Right lung (tissue), 5 donors: Measurements from ENCODE around the gene BRD8. TPM values are rescaled to one million over a fixed set of nuclear protein-coding genes. Genes with fewer than 3 reads are reported as not detected.
"Not testable (repeated sequence)": the region's sequence is repeated elsewhere in the genome, so short reads cannot be mapped to it uniquely, and the experiment has no call there.

Experiments used
- DNase-seq, 2 donors: peaks; one replicate each; pipeline ENCODE4 v3.0.0-alpha.2; 2013
- polyA plus RNA-seq, 5 donors: library from polyadenylated mRNA; unstranded; fragments of 120-200 nt; gene quantifications; one replicate each; pipeline versions ENCODE4 v1.2.1 to v1.2.3, GENCODE V29; 2013; ENCODE audit warnings: inconsistent platforms in 1 of 5, low replicate concordance in 1 of 5; ENCODE audit not compliant: insufficient read length in 5 of 5, insufficient read depth in 1 of 5

Gene BRD8
- polyA plus RNA-seq, 5 donors = 107 to 197 (median 186) TPM

DNA sequence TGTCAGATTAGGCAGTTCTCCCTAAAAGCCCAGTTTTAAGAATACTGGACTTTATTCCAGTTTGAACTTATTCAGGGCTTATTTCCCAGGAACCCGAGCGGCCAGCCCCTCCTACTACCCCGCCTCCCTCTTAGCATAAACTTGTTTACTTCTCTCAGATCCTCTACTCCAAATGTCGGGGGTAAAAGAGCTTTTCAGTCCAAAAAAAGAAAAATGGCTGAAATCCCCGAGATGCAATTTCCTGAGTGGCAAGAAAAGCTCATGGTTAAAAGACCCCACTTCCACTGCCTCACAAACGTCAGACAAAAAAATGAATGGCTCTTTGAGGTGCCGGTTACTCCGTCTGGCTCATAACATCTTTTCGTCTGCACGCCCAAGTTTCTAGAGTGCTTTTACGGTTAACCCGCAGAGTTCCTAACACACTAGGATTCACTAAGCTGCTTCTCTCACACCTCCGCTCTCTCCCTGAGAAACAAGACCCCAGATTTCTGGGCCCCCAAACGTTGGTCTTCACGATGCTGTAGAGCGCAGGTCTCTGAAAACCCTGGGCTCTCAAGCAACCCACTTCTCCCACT, 402 bp downstream of the BRD8 start:
- DNase-seq = peak; percentile 8 to 20

GRCh38 chr5:138170299-138170698, 8.1 kb downstream of the BRD8 start:
- DNase-seq = no peak

GRCh38 chr5:138169124-138169523, 9.3 kb downstream of the BRD8 start:
- no peak for DNase-seq

- DNase-seq = no peak
These were observed 14.7 kb downstream of the BRD8 start for GRCh38 chr5:138163721-138164120.

GRCh38 chr5:138160706-138161105, 17.7 kb downstream of the BRD8 start:
- DNase-seq = no peak

- DNase-seq = no peak
These were observed 18.8 kb downstream of the BRD8 start for GRCh38 chr5:138159666-138160065.

- DNase-seq = no peak
These were observed 20.8 kb downstream of the BRD8 start for GRCh38 chr5:138157626-138158025.

DNA sequence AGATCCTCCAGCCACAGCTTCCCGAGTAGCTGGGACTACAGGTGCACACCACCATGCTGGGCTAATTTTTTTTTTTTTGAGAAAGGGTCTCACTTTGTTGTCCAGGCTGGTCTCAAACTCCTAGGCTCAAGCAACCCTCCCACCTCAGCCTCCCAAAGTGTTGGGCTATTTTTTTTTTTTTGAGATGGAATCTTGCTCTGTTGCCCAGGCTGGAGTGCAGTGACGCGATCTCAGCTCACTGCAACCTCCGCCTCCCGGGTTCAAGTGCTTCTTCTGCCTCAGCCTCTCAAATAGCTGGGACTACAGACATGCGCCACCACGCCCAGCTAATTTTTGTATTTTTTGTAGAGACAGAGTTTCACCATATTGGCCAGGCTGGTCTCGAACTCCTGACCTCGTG, 22.5 kb downstream of the BRD8 start:
- DNase-seq = not testable (repeated sequence)

DNA sequence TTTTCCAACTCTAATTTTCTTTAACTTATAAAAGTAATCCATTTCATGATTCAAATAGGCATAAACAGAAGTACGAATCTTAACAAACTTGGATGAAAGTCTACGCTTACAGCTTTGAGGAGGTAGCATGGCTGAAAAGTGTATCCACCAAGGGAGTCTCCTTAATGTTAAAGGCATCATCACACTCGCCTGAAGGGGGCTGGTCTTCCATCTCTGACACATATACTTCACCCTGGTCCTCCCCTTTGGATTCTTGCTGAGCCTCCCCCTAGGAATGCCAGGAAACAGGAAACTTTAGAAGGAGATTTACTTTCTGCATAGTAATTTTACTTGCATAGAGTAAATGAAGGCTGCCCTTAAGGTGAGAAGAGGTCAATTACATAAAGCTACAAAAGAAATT, 28.9 kb downstream of the BRD8 start:
- DNase-seq = no peak

- no peak for DNase-seq
These were observed 29.6 kb downstream of the BRD8 start for GRCh38 chr5:138148811-138149210.

- DNase-seq = not testable (repeated sequence)
These were observed 34.9 kb downstream of the BRD8 start for GRCh38 chr5:138143578-138143977.

- DNase-seq = no peak
These were observed 36.7 kb downstream of the BRD8 start for GRCh38 chr5:138141734-138142133.

GRCh38 chr5:138140268-138140667, 38.2 kb downstream of the BRD8 start:
- DNase-seq = no peak

GRCh38 chr5:138139781-138140090, 38.7 kb downstream of the BRD8 start:
- no peak for DNase-seq

DNA sequence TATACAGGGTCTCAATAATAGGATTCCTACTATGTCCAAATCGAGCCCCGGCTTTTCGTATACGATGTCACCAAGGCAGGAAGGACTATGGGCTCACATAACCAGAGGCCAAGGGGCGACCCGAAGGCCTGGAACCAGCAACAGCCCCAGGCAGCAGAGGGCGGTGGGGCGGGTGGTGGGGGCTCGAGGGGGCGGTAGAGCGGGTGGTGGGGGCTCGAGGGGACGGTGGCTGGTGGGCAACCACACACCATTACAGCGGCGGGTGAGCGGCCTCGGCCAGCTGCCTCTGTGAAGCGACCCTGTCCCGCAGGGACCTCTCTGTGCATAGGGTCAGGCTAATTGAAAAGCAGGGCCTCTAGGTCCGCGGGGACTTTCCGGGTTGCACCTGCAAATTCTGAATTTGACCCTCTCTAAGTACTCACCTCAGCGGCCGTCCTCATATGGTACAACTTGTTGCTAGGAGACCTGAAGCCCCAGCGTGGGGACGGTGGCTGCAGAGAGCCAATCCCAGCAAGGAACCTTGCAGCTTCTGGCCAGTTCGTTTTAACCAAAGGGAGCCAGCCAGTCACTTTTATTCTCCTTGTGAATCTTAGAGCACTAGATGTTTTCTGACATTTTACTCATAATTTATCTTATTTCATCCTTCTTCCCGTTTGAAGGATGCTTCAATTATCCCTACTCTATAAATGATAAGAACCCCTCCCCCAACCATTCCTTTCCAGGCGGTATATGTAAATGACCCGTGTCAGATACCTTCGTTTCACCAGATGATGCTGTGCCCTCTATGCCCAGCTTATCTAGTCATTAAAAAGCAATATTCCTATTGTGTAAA, 39.3 kb downstream of the BRD8 start, which contains the start of gene NME5:
TSS of gene NME5 (minus strand) at position 480 of the 832 bp plus-strand sequence. CDS start 648 bp downstream, outside the sequence.
- peak; percentile 46 to 62 for DNase-seq

- no peak for DNase-seq
These were observed 45.9 kb downstream of the BRD8 start for GRCh38 chr5:138132543-138132942.

- no peak for DNase-seq
These were observed 49.1 kb downstream of the BRD8 start for GRCh38 chr5:138129347-138129746.

DNA sequence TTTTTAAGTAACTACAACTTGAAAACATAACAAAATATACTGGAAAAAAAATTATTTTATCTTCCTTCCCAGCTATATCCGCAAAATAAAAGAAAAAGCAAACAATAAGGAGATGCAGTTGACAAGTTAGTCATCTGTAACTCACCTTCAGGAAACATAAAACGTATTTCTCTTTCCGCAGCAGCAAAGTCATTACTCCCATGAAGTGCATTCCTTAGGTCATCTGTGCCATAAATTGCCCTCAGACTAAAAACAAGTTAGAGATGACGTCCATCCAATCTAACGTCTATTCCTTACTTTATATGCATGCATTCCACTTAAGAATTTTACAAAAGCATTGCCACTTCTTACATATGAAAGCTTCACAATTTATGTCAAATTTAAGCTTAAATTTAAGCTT, 50.1 kb downstream of the BRD8 start:
- no peak for DNase-seq

- DNase-seq = no peak
These were observed 63.2 kb downstream of the BRD8 start for GRCh38 chr5:138115254-138115653.

- no peak for DNase-seq
These were observed 66.5 kb downstream of the BRD8 start for GRCh38 chr5:138111937-138112336.

DNA sequence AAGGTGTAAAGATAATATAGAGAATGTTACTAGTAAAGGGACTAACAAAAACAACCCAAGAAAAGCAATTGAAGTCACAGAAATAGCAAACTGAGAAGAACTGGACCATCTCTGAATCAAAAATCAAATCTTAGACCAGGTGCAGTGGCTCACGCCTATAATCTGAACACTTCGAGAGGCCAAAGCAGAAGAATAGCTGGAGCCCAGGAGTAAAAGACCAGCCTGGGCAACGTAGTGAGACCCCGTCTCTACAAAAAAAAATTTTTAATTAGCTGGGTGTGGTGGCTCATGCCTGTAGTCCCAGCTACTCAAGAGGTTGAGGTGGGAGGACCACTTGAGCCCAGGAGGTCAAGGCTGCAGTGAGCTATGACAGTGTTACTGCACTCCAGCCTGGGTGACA, 67.2 kb downstream of the BRD8 start:
- no peak for DNase-seq

- DNase-seq = no peak
These were observed 68.0 kb downstream of the BRD8 start for GRCh38 chr5:138110266-138110963.
